ENCODE data around the gene STARD9.
"Not testable (repeated sequence)": the region's sequence is repeated elsewhere in the genome, so short reads cannot be mapped to it uniquely, and the experiment has no call there.

The STARD9 gene

DNA sequence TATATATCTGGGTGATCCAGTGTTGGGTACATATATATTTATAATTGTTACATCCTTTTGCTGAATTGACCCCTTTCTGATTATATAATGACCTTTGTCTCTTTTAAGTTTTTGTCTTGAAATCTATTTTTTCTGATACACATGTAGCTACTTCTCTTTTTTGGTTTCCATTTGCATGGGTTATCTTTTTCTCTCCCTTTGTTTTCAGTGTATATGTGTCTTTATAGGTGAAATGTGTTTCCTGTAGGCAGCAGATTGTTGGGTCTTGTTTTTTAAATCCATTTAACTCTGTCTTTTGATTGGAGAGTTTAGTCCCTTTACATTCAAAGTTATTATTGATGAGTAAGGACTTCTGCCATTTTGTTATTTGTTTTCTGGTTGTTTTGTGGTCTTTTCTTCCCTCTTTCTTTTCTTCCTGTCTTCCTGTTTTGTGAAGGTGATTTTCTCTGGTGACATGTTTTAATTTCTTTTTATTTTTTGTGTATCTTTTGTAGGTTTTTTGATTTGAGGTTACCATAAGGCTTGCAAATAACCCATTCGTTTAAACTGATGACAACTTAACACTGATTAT, 56.8 kb downstream of the STARD9 start:
- no peak for DNase-seq

DNA sequence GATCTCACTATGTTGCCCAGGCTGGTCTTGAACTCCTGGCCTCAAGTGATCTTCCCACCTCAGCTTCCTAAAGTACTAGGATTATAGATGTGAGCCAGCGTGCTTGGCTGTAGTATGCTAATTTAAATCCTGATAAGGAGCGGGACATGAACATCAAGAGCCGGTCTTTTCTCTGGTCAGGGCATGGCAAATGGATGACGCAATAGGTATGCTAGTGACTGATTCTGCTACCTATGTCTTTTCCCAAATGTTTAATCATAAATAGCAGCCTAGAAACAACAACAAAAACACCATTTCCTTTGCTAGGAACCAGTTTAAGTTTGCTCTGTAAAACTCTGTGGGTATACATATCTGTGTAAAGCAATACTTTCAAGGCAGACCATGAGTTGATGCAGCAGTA, 64.7 kb downstream of the STARD9 start:
- no peak for DNase-seq

GRCh38 chr15:42650208-42651066, 75.0 kb downstream of the STARD9 start:
- DNase-seq = peak; percentile 2 to 22

GRCh38 chr15:42665827-42666226, 90.4 kb downstream of the STARD9 start:
- no peak for DNase-seq

DNA sequence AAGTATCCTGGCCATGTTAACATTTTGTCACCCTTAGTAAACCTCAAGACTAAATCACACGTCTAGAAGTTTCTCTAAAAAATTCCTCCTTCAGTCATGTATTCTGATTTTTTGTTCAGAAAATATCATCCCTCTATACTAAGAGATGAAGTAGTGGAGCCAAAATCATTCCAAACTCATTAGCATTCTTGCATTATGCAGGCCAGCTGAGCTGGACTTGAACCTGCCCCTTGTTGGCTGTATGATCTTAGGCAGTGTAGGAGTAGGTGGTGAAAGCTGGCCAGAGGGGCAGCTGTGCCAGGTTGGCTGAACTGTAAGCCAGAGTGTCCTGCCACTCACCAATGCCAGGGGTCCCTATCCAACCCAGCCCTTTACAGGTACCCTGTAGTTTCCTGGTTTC, 92.4 kb downstream of the STARD9 start:
- DNase-seq = no peak

DNA sequence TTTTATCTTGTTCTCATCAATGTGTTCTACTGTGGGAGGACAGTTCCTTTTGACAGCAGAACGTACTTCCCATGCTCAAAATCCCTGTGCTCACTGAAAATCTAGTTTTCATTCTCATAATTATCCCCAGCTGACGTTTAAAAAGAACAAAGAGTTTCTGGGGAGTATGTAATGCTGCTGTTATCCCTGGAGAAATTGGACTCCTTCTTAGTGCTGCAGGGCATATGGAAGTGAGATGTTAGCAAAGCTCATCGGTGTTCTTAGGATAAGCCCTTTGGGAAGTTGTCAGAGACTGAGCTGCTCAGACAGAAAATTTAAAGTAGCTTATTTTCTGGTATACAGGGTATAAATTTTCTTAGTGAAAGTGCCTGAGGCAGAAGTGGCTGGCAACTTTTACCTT, 95.0 kb downstream of the STARD9 start:
- no peak for DNase-seq

DNA sequence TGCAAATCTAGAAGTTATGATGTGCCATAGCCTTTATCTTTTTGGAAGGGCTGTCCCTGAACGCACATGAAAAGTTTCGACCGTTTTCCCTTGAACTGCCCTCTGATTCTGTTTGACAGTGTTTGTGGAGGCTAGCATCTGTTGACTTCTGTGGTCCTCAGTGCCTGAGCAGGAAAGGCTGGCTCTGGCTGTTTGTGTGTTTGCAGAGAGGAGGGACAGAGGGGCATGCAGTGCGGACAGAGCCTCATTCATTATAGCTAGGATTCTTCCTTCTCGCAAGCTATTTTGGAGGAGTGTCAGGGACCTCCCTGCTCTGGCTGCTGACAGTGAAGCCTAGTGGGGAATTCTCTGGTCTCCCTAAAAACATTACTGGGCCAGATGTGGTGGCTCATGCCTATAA, 97.0 kb downstream of the STARD9 start:
- no peak for DNase-seq

DNA sequence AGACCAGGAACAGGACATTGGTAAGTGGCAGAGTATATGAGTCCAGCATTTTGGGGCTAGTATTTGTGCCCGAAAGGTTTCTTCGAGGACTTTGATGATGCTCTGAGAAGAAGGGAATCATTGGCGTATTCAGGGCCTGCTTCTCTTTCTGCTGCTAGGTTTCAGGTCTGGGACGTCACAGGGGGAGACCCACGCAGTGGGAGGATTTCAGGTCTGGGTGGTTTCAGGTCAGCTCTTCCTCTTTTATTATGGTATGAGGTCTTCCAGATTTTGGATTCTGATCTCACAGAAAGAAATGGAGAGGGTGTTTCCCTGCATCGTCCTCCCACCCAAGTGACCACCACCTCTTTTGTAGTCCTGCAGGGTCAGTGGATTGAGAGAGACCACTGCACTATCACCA, 99.1 kb downstream of the STARD9 start:
- DNase-seq = no peak

DNA sequence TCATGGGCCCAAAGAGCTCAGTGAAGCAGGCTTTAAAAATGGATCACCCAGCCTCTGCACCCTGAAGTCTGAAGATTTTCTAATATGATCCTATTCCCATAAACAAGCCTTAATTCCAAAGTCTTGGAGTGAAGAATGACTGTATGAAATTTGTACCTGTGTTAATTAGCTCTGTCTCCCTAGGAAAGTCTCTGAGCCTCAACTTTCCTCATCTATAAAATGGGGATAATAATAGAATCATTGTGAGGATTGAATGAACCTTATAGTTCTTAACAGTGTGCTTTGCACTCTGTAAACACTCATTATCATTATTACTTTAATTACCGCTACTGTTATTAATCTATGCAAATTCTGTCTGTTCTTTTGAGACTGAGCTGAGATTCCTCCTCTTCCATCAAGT, 99.6 kb downstream of the STARD9 start:
- DNase-seq = no peak

- DNase-seq = no peak
Observed at GRCh38 chr15:42679285-42680141, 104.1 kb downstream of the STARD9 start.

- DNase-seq = not testable (repeated sequence)
Observed at GRCh38 chr15:42680142-42680482, 104.7 kb downstream of the STARD9 start.

- DNase-seq = no peak
Observed at GRCh38 chr15:42681119-42681518, 105.7 kb downstream of the STARD9 start.

- no peak for DNase-seq
Observed at GRCh38 chr15:42686281-42686680, 110.9 kb downstream of the STARD9 start.

DNA sequence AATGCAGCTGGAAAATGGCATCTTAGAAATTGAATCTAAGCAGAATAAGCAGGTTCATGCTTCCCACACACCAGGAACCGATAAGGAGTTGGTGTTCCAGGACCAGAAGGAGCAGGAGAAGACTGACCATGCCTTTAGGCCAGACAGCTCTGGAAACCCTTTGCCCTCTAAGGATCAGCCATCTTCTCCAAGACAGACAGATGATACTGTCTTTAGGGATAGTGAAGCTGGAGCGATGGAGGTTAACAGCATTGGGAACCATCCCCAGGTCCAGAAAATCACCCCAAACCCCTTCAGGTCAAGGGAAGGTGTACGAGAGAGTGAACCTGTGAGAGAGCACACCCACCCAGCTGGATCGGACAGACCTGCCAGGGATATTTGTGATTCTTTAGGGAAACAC, 112.3 kb downstream of the STARD9 start:
- no peak for DNase-seq

- DNase-seq = no peak
Observed at GRCh38 chr15:42688301-42688700, 112.9 kb downstream of the STARD9 start.

- DNase-seq = no peak
Observed at GRCh38 chr15:42691308-42691707, 115.9 kb downstream of the STARD9 start.

- DNase-seq = no peak
Observed at GRCh38 chr15:42691770-42692169, 116.4 kb downstream of the STARD9 start.

DNA sequence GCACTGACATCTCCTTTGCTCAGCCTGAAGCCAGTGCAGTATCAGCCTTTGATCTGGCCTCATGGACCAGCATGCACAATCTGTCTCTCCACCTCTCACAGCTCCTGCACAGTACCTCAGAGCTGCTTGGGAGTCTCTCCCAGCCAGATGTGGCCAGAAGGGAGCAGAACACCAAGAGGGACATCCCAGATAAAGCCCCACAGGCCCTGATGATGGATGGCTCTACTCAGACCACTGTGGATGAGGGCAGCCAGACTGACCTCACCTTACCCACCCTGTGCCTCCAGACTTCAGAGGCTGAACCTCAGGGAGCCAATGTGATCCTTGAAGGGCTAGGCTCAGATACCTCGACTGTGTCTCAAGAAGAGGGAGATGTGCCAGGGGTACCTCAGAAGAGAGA, 117.1 kb downstream of the STARD9 start:
- DNase-seq = no peak

DNA sequence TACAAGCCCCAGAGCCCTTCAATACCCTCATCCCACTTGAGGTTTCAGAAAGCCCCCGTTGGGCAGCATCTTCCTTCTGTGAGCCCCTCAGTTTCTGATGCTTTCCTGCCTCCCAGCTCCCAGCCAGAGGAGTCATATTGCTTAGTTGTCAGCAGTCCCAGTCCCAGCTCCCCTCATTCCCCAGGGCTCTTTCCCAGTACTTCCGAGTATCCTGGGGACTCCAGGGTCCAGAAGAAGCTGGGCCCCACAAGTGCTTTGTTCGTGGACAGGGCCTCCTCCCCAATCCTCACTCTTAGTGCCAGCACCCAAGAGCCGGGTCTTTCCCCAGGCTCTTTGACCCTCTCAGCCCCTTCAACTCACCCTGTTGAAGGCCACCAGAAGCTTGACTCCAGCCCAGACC, 117.6 kb downstream of the STARD9 start:
- DNase-seq = no peak

DNA sequence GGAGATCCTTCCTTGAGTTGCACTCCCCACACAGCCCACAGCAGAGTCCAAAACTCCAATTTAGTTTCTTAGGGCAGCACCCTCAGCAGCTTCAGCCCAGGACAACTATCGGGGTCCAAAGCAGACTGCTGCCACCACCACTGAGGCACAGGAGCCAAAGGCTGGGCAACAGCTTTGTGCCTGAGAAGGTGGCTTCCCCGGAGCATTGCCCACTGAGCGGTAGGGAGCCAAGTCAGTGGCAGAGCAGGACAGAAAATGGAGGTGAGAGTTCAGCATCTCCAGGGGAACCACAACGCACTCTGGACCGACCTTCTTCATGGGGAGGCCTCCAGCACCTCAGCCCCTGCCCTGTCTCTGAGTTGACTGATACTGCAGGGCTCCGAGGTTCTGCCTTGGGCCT, 118.1 kb downstream of the STARD9 start:
- no peak for DNase-seq

DNA sequence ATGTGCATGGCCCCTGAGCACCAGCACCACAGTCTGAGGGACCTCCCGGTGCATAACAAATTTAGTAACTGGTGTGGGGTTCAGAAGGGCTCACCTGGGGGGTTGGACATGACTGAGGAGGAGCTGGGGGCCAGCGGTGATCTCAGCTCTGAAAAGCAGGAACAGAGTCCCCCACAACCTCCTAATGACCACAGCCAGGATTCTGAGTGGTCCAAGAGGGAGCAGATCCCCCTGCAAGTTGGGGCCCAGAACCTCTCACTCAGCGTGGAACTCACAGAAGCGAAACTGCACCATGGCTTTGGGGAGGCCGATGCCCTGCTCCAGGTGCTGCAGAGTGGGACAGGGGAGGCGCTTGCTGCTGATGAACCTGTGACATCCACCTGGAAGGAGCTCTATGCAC, 118.5 kb downstream of the STARD9 start:
- DNase-seq = no peak

DNA sequence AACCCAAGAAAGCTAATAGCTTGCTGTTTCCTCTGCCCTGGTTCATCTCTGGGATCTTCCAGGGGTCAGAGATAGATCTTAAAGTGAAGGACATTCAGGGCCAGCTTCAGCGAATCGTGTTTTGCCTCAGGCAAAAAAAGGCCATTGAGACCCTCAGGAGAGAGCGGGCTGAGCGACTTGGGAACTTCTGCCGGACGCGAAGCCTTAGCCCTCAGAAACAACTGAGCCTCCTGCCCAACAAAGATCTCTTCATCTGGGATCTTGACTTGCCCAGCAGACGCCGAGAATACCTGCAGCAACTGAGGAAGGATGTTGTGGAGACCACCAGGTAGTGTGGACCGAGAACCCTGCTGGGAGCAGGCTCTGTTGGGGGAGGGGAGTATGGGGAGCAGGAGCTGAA, 119.0 kb downstream of the STARD9 start:
- no peak for DNase-seq

DNA sequence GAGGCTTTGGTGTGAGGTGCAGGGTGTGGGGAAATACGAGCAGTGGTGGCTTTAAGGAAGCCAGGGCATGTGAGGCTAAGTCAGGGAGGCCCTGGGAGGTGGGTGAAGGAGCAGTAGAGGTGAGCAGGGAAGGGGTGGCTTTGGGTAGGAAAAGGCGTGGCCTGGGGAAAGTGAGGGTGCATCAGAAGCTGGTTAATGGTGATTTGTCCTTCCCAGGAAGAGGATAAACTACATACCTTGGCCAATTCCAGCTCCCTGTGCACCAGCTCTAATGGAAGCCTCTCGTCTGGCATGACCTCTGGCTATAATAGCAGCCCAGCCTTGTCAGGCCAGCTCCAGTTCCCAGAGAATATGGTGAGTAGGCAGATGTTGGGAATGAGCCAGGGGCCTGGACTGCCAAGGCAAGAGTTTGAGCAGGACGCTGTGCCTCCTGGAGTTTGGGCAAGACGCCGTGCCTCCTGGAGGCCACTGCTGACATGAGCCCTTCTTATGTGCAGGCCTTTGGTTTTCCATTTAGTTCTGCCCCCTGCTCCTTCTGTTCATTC, 120.2 kb downstream of the STARD9 start:
- DNase-seq = no peak

DNA sequence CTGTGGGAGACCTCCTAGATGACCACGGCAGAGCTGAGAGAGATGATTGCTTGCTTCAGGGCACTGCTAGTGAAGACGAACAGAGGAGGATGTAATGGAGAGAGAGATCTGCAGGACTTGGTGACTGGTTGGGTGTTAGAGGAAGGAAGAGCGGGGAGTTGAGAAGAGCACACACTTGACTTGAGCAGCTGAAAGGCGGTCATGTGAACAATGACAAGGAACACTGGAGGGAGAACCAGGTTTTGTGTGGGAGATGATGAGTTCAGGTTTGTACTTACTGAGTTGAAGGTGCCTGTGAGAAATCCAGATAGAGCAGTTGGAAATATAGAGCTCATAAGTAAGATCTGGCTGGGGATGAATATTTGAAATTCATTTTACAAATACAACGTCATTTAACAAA, 121.2 kb downstream of the STARD9 start:
- DNase-seq = no peak
